ENCODE measurements around the gene U2AF1L4. TPM values are rescaled to one million over a fixed set of nuclear protein-coding genes. Genes with fewer than 3 reads are reported as not detected.

The U2AF1L4 gene
- total and polyA plus RNA-seq, 2 of the 4 experiments (the other 2 are of a cell fraction): 6.1 to 15.0 TPM

GRCh38 chr19:35710784-35711723 lies 34.2 kb downstream of the U2AF1L4 start:
- POLR2A ChIA-PET (ENCODE audit: unreplicated experiment): no interaction called here

More at GRCh38 chr19:35710784-35711723, 34.2 kb downstream of the U2AF1L4 start:
- BruUV-seq (replicated peaks): no TSS peak
- intact Hi-C loops (cut with micrococcal nuclease) (no loop called here), dilution Hi-C loops (cut with HindIII; ENCODE audit: low sequenced_read_pairs, unreplicated experiment) (no loop called here), in situ Hi-C loops (cut with MboI; ENCODE audit: low sequenced_read_pairs) (no loop called here)
- H2BK20ac ChIP-seq (ENCODE audit: low read depth, low read length): no peak overlapping the region
- no peaks in the 10 kb centered on the region for H4K20me1 ChIP-seq (ENCODE audit: insufficient read depth, low read length)
- no peaks in the 10 kb centered on the region for H3K27me3 ChIP-seq (ENCODE audit: control insufficient read depth, insufficient read depth, low read length)
- no peak for DNase-seq
- H3K79me1 ChIP-seq (ENCODE audit: low read depth in 1 of 2, low read length in 2 of 2): peaks cover 0 to 6% of the 10 kb centered on the region in 2 experiments; a peak in 1 of 4 replicates
- no peak overlapping the region for H2AFZ ChIP-seq (replicated peaks; ENCODE audit: low read length, poor library complexity)
- peaks cover 5% of the 10 kb centered on the region for H3K4me1 ChIP-seq (ENCODE audit: control insufficient read depth, insufficient read depth, low read length)
- H3K27ac ChIP-seq (ENCODE audit: insufficient read depth, low read length): no peak overlapping the region
- H2AK5ac ChIP-seq (ENCODE audit: low read depth, low read length): no peak overlapping the region
- H3K9me3 ChIP-seq (ENCODE audit: control insufficient read depth, insufficient read depth, low read length): no peaks in the 10 kb centered on the region
- no peak overlapping the region for H3K4me3 ChIP-seq (ENCODE audit: insufficient read depth, low read depth, low read length)
- H2BK15ac ChIP-seq (ENCODE audit: low read depth, low read length): no peak overlapping the region
- no peak overlapping the region for H2AK9ac ChIP-seq (replicated peaks; ENCODE audit: low read depth, low read length, poor library complexity)
- H4K91ac ChIP-seq (ENCODE audit: insufficient read depth, low read depth, low read length): no peak overlapping the region
- no peaks in the 10 kb centered on the region for H3K36me3 ChIP-seq (ENCODE audit: control insufficient read depth, insufficient read depth, low read length)
- H3K14ac ChIP-seq (replicated peaks; ENCODE audit: low read depth, low read length): no peak overlapping the region
- no peak overlapping the region for H3K9ac ChIP-seq (ENCODE audit: low read depth, low read length)
- no peak overlapping the region for H4K5ac ChIP-seq (ENCODE audit: low read depth, low read length)
- CTCF ChIA-PET: no interaction called here
- H4K8ac ChIP-seq (ENCODE audit: low read depth in 2 of 2, low read length in 2 of 2): no peak overlapping the region
- no peak overlapping the region for H3K18ac ChIP-seq (ENCODE audit: low read depth, low read length)
- no peak overlapping the region for H3K4me2 ChIP-seq (ENCODE audit: low read depth, low read length)
- H3K9me1 ChIP-seq (ENCODE audit: insufficient read depth, low read length): no peaks in the 10 kb centered on the region
- no peak overlapping the region for H3K56ac ChIP-seq (ENCODE audit: extremely low read depth, insufficient read depth, low read length)
- no peak for ATAC-seq (ENCODE audit: low read depth)
- H2BK120ac ChIP-seq (ENCODE audit: low read depth, low read length): no peak overlapping the region
- no peak overlapping the region for H3K4ac ChIP-seq (ENCODE audit: low read depth, low read length)
- no peak overlapping the region for H3K23ac ChIP-seq (ENCODE audit: low read depth, low read length)
- no CpG with 5 or more reads among the region's 13 CpGs for WGBS, 2 experiments (ENCODE audit: extremely low coverage in 2 of 2, insufficient read length in 1 of 2)
- H2BK5ac ChIP-seq (ENCODE audit: low read depth, low read length, poor library complexity, severe bottlenecking): no peak overlapping the region
- TF ChIP-seq, protein P1, sequence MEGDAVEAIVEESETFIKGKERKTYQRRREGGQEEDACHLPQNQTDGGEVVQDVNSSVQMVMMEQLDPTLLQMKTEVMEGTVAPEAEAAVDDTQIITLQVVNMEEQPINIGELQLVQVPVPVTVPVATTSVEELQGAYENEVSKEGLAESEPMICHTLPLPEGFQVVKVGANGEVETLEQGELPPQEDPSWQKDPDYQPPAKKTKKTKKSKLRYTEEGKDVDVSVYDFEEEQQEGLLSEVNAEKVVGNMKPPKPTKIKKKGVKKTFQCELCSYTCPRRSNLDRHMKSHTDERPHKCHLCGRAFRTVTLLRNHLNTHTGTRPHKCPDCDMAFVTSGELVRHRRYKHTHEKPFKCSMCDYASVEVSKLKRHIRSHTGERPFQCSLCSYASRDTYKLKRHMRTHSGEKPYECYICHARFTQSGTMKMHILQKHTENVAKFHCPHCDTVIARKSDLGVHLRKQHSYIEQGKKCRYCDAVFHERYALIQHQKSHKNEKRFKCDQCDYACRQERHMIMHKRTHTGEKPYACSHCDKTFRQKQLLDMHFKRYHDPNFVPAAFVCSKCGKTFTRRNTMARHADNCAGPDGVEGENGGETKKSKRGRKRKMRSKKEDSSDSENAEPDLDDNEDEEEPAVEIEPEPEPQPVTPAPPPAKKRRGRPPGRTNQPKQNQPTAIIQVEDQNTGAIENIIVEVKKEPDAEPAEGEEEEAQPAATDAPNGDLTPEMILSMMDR (conservative IDR thresholded peaks at IDR 0.05; ENCODE audit: low read depth, low read length): no peak
- TF ChIP-seq MAFK (IDR thresholded peaks at IDR 0.05; ENCODE audit: low read depth, low read length): no peak
- TF ChIP-seq CHD1 (IDR thresholded peaks at IDR 0.05; ENCODE audit: low read depth, low read length): no peak
- TF ChIP-seq RCOR1 (IDR thresholded peaks at IDR 0.05; ENCODE audit: insufficient replicate concordance, low read length): no peak
- no peak for TF ChIP-seq MAZ (IDR thresholded peaks at IDR 0.05; ENCODE audit: borderline replicate concordance, low read depth, low read length)
- no peak for TF ChIP-seq MXI1 (IDR thresholded peaks at IDR 0.05; ENCODE audit: borderline replicate concordance, low read depth, low read length)
- TF ChIP-seq POLR2A (IDR thresholded peaks at IDR 0.05; ENCODE audit: low read depth, low read length): no peak
- TF ChIP-seq, protein P2, sequence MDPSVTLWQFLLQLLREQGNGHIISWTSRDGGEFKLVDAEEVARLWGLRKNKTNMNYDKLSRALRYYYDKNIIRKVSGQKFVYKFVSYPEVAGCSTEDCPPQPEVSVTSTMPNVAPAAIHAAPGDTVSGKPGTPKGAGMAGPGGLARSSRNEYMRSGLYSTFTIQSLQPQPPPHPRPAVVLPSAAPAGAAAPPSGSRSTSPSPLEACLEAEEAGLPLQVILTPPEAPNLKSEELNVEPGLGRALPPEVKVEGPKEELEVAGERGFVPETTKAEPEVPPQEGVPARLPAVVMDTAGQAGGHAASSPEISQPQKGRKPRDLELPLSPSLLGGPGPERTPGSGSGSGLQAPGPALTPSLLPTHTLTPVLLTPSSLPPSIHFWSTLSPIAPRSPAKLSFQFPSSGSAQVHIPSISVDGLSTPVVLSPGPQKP (IDR thresholded peaks at IDR 0.05; ENCODE audit: borderline replicate concordance, low read depth, low read length): no peak
- no peak for TF ChIP-seq NFE2L2 (IDR thresholded peaks at IDR 0.05; ENCODE audit: low read depth, low read length)
- TF ChIP-seq SMC3 (IDR thresholded peaks at IDR 0.05; ENCODE audit: low read depth, low read length): no peak
